Stimulated activated CD4-positive, alpha-beta T cell treated with anti-CD3 and anti-CD28 coated beads, Interleukin-4, amount 100 ng/mL, for 48 hours (primary cell): Measurements from ENCODE around the gene ANK2.

Source experiments
- DNase-seq, 2 donors: peaks; one replicate each; pipeline ENCODE4 v3.0.0-alpha.2; 2020; ENCODE audit warnings: low read depth in 2 of 2

Gene ANK2

GRCh38 chr4:113289766-113290165 is 240.3 kb downstream of the ANK2 start:
- DNase-seq: no peak

GRCh38 chr4:113290666-113291065 is 241.2 kb downstream of the ANK2 start:
- DNase-seq: no peak

GRCh38 chr4:113292371-113293042 is 243.1 kb downstream of the ANK2 start:
- no peak for DNase-seq

GRCh38 chr4:113293043-113293560 is 243.6 kb downstream of the ANK2 start:
- DNase-seq: no peak

- no peak for DNase-seq
Measured at GRCh38 chr4:113293674-113294073, 244.2 kb downstream of the ANK2 start.

- no peak for DNase-seq
Measured at GRCh38 chr4:113294908-113295307, 245.5 kb downstream of the ANK2 start.

- no peak for DNase-seq
Measured at GRCh38 chr4:113300471-113300928, 251.0 kb downstream of the ANK2 start.

- no peak for DNase-seq
Measured at GRCh38 chr4:113302051-113302450, 252.6 kb downstream of the ANK2 start.

- no peak for DNase-seq
Measured at GRCh38 chr4:113303315-113303714, 253.9 kb downstream of the ANK2 start.

GRCh38 chr4:113311047-113311446 is 261.6 kb downstream of the ANK2 start:
- DNase-seq: no peak

GRCh38 chr4:113312529-113312928 is 263.1 kb downstream of the ANK2 start:
- no peak for DNase-seq

- no peak for DNase-seq
Measured at GRCh38 chr4:113314426-113314825, 265.0 kb downstream of the ANK2 start.

GRCh38 chr4:113316879-113317278 is 267.4 kb downstream of the ANK2 start:
- no peak for DNase-seq

- DNase-seq: no peak
Measured at GRCh38 chr4:113317523-113317922, 268.1 kb downstream of the ANK2 start.

GRCh38 chr4:113322736-113323135 is 273.3 kb downstream of the ANK2 start:
- no peak for DNase-seq

GRCh38 chr4:113325876-113326615 is 276.6 kb downstream of the ANK2 start:
- peak in 1 of 2 donors; percentile 1 for DNase-seq

GRCh38 chr4:113327494-113327893 is 278.0 kb downstream of the ANK2 start:
- no peak for DNase-seq

GRCh38 chr4:113328514-113328913 is 279.1 kb downstream of the ANK2 start:
- no peak for DNase-seq

GRCh38 chr4:113330200-113330599 is 280.7 kb downstream of the ANK2 start:
- no peak for DNase-seq

GRCh38 chr4:113331811-113332210 is 282.4 kb downstream of the ANK2 start:
- DNase-seq: no peak

- DNase-seq: no peak
Measured at GRCh38 chr4:113332701-113333100, 283.2 kb downstream of the ANK2 start.

GRCh38 chr4:113335746-113336145 is 286.3 kb downstream of the ANK2 start:
- DNase-seq: no peak

- no peak for DNase-seq
Measured at GRCh38 chr4:113336556-113336955, 287.1 kb downstream of the ANK2 start.
